Gastroesophageal sphincter (tissue), 4 donors: ENCODE results near the gene EFHD2. TPM values are rescaled to one million over a fixed set of nuclear protein-coding genes. Genes with fewer than 3 reads are reported as not detected.

Experiments
- ATAC-seq: fragments of 150-250 bp; one replicate; pipeline ENCODE4 v1.9.1; 2016; ENCODE audit warnings: mild to moderate bottlenecking, moderate library complexity
- H3K27ac ChIP-seq, 4 donors: fragments of 200-600 bp; sonication (generic) in 3 of 4; 1 replicate in 3 of 4; 2 replicates in 1 of 4; pipeline ENCODE4 v1.5.1; 2016 to 2019
- H3K27me3 ChIP-seq: fragments of 200-600 bp; sonication (generic); one replicate; pipeline ENCODE4 v1.5.1; 2019
- H3K36me3 ChIP-seq, 2 donors: fragments of 200-600 bp; sonication (generic); one replicate each; pipeline ENCODE4 v1.5.1; 2019; ENCODE audit warnings: control low read depth in 1 of 2
- H3K4me1 ChIP-seq, 3 donors: fragments of 200-600 bp; sonication (generic); 1 replicate in 2 of 3; 2 replicates in 1 of 3; pipeline ENCODE4 v1.5.1; 2016 to 2019; ENCODE audit warnings: control low read depth in 2 of 3
- H3K4me3 ChIP-seq, 2 donors: fragments of 200-600 bp; sonication (generic); one replicate each; pipeline ENCODE4 v1.5.1; 2019; ENCODE audit warnings: mild to moderate bottlenecking in 1 of 2, moderate library complexity in 1 of 2
- H3K9me3 ChIP-seq, 3 donors: fragments of 200-600 bp; sonication (generic); one replicate each; pipeline ENCODE4 v1.5.1; 2017 to 2019; ENCODE audit warnings: control low read depth in 2 of 3
- EP300 ChIP-seq: sonication (generic); formaldehyde crosslinking; IDR thresholded peaks from one replicate; pipeline ENCODE4 v1.6.1; 2017; ENCODE audit warnings: antibody characterized with exemption, mild to moderate bottlenecking
- POLR2A ChIP-seq, 2 donors: fragments of 450-650 bp; IDR thresholded peaks; one replicate each; pipeline ENCODE4 v1.6.1; 2017; ENCODE audit warnings: antibody characterized with exemption in 2 of 2, mild to moderate bottlenecking in 2 of 2, moderate library complexity in 1 of 2
- POLR2AphosphoS5 ChIP-seq: sonication (generic); formaldehyde crosslinking; IDR thresholded peaks from one replicate; pipeline ENCODE4 v1.6.1; 2017; ENCODE audit warnings: antibody characterized with exemption
- WGBS, 2 donors: methylation state at CpG; one replicate each; pipeline ENCODE4 v1.1.5; 2018; ENCODE audit warnings: low coverage in 1 of 2; 5-methylcytosine and 5-hydroxymethylcytosine counted together
- total RNA-seq, 4 donors: library from RNA; depleted of rRNA; stranded (reverse); fragments of >200 nt; gene quantifications; one replicate each; pipeline ENCODE4 v1.1.0, GENCODE V29; 2016
- TF ChIP-seq, protein P1 (sequence below), 4 experiments: fragments of 200-600 bp in 2 of 4; fragments of 450-650 bp in 2 of 4; sonication (generic) in 1 of 4; IDR thresholded peaks; one replicate each; pipeline ENCODE4 v1.5.1; 2017 to 2019; ENCODE audit warnings: antibody characterized with exemption in 4 of 4, mild to moderate bottlenecking in 2 of 4, moderate library complexity in 2 of 4

EFHD2 gene
- total RNA-seq, 4 donors from 2014 or later: 26.3 to 60.7 (median 53.7) TPM

DNA sequence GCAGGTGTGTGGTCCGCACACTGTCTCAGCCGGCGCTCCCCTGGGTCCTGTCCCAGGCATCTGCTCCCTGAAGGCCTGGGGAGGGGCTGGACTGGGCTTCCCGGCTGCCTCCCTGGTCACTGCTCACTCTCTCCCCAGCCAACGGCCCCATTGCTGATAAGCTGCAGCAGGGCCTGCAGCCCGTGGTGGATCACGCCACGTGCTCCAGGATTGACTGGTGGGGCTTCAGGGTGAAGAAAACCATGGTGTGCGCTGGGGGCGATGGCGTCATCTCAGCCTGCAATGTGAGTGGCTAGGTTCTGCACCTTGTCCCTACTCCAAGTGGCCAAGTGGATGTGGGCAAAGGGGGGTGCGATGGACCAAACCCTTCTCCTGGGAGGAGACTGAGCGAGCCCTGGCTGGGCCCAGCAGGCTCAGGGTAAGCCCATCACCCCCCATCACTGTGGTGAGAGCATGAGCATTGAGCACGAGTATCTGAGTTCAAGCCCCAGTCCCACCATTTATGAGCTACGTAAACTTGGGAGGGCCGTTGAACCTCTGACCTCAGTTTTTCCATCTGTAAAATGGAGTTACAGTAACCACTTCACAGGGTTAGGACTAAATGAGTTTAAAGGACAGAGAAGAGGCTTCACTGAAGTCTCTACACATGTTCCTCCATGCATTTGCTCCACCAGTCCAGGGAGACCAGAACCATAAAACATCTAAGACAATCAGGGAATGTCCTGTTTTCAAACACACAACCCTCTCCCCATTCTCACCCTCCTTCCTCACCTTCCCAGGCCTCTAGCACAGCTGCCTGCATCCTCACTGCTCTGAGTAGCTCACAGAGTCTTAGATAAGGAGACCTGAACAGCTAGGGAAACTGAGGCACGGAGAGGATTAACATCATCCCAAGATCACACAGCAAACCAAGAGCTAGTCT, 35.0 kb downstream of the EFHD2 start:
- ATAC-seq: no peak
- no peaks in the 10 kb centered on the region for H3K4me1 ChIP-seq

DNA sequence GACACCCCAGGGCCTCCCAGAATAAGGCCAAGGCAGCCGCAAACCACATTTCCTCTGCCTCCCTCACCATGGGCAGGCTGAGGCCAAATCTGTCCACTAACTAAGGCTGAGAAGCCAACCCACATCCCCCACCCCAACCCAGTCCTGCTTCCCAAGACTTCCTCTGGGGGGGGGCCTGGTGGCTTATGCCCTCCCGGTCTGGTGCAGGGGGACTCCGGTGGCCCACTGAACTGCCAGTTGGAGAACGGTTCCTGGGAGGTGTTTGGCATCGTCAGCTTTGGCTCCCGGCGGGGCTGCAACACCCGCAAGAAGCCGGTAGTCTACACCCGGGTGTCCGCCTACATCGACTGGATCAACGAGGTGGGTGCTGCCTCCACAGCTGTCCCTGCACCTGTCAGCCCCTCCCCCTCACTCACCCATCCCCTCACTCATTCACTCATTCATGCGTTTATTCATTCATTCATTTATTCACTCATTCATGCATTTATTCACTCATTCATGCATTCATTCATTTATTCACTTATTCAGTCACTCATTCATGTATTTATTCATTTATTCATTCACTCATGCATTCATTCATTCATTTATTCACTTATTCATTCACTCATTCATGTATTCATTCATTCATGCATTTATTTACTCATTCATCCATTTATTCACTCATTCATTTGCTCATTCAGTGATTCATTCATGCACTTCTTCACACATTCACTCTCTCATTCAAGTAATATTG, 35.9 kb downstream of the EFHD2 start:
- no peak for TF ChIP-seq POLR2A (IDR thresholded peaks at IDR 0.05)
- TF ChIP-seq EP300: no peak
- TF ChIP-seq, protein P1, sequence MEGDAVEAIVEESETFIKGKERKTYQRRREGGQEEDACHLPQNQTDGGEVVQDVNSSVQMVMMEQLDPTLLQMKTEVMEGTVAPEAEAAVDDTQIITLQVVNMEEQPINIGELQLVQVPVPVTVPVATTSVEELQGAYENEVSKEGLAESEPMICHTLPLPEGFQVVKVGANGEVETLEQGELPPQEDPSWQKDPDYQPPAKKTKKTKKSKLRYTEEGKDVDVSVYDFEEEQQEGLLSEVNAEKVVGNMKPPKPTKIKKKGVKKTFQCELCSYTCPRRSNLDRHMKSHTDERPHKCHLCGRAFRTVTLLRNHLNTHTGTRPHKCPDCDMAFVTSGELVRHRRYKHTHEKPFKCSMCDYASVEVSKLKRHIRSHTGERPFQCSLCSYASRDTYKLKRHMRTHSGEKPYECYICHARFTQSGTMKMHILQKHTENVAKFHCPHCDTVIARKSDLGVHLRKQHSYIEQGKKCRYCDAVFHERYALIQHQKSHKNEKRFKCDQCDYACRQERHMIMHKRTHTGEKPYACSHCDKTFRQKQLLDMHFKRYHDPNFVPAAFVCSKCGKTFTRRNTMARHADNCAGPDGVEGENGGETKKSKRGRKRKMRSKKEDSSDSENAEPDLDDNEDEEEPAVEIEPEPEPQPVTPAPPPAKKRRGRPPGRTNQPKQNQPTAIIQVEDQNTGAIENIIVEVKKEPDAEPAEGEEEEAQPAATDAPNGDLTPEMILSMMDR (IDR thresholded peaks at IDR 0.05): no peak
- TF ChIP-seq POLR2AphosphoS5: no peak
- 80 to 91% methylated on average over 8 to 10 of the region's 14 CpGs for WGBS, 2 donors
- no peaks in the 10 kb centered on the region for H3K36me3 ChIP-seq
- no peaks in the 10 kb centered on the region for H3K9me3 ChIP-seq
- H3K4me1 ChIP-seq: no peaks in the 10 kb centered on the region
- H3K4me3 ChIP-seq: no peak overlapping the region
- H3K27me3 ChIP-seq: no peaks in the 10 kb centered on the region
- no peak for ATAC-seq
- H3K27ac ChIP-seq: no peak overlapping the region

More for the DNA sequence above, 35.0 kb downstream of the EFHD2 start:
- Histone ChIP-seq H3K36me3 (no peaks in the 10 kb centered on the region), H3K27ac (no peak overlapping the region), H3K27me3 (no peaks in the 10 kb centered on the region), H3K9me3 (no peaks in the 10 kb centered on the region), H3K4me3 (no peak overlapping the region)
- TF ChIP-seq EP300 (no peak), POLR2AphosphoS5 (no peak), POLR2A (IDR thresholded peaks at IDR 0.05) (no peak)
- TF ChIP-seq, protein P1 (IDR thresholded peaks at IDR 0.05): no peak
- WGBS, 2 donors: 53 to 90% methylated on average over 2 of the region's 17 CpGs

DNA sequence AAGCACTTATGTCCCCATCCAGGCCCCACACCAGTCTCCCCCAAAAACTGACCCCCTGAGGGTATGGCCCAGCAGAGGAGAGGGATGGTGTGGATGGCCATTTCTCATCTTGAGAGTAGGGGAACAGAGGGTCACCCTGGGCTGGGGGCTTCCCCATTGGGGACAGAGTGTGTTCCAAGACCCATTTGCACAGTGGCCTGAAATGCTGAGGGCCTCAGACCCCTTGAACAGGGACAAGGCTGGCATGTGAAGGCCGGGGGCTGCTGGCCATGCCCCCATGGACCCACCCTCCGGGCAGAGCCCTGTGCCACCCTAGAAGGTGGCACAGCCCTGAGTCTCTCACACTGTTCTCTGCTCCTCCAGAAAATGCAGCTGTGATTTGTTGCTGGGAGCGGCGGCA, 36.5 kb downstream of the EFHD2 start:
- H3K4me3 ChIP-seq: no peak overlapping the region
- H3K27me3 ChIP-seq: no peaks in the 10 kb centered on the region
- TF ChIP-seq POLR2A (IDR thresholded peaks at IDR 0.05) (no peak), POLR2AphosphoS5 (no peak), EP300 (no peak)
- TF ChIP-seq, protein P1 (IDR thresholded peaks at IDR 0.05): no peak
- no CpG with 5 or more reads among the region's 4 CpGs for WGBS, 2 donors
- no peak for ATAC-seq
- H3K27ac ChIP-seq: no peak overlapping the region
- H3K36me3 ChIP-seq: no peaks in the 10 kb centered on the region
- no peaks in the 10 kb centered on the region for H3K4me1 ChIP-seq
- no peaks in the 10 kb centered on the region for H3K9me3 ChIP-seq

DNA sequence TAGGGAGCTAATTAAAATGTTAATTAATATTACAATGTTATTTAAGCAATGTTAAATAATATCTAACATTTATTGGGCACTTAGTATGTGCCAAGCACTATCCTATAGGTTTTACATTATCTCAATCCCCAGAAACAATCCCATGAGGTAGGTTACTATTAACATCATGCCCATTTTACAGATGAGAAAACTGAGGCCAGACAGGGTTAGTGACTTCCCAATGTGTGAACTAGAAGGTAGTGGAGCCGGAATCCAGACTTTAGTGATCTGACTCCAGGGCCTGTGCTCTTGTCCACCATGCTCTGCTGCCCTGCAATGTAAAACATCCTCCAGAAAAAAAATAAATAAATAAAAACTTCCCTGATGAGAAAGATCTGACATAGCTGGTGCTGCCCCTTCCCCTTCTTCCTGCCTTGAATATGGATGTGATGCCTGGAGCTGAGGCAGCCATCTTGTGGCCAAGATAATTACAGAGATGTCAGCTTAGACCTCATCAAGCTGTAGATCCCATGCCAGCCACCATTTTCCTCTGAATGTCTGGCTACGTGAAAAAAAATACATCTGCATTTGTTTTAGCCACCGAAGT, 39.3 kb downstream of the EFHD2 start:
- TF ChIP-seq EP300: no peak
- WGBS, 2 donors: 90% methylated on average over 2 of the region's 3 CpGs; no CpG with 5 or more reads in 1 of the 2 donors
- Histone ChIP-seq H3K27me3 (no peaks in the 10 kb centered on the region), H3K4me3 (no peak overlapping the region), H3K27ac (no peak overlapping the region), H3K4me1 (peaks cover 0 to 4% (median 0%) of the 10 kb centered on the region in 3 donors), H3K9me3 (no peaks in the 10 kb centered on the region), H3K36me3 (no peaks in the 10 kb centered on the region)
- ATAC-seq: no peak

DNA sequence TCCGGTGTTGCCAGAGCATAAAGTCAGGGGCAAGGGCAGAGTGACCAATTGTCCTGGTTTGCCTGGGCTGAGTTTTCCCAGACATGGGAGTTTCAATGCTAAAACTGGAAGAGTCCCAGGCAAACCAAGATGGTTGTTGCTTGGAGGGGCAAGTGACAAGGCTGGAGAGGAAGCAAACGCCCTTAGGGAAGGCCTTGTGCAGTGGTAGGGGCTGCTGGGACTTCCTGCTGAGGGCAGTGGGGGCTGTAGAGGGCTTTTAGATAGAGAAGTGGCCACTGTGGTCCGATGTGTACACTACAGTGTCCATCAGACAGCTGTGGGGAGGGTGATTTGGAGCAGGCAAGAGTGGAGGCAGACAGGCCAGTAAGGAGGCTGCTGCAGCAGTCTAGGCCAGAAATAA, 39.9 kb downstream of the EFHD2 start:
- Histone ChIP-seq H3K9me3 (no peaks in the 10 kb centered on the region), H3K36me3 (no peaks in the 10 kb centered on the region), H3K4me1 (peaks cover 0 to 8% (median 0%) of the 10 kb centered on the region in 3 donors), H3K27ac (no peak overlapping the region), H3K27me3 (no peaks in the 10 kb centered on the region), H3K4me3 (no peak overlapping the region)
- TF ChIP-seq POLR2AphosphoS5 (no peak), EP300 (no peak), POLR2A (IDR thresholded peaks at IDR 0.05) (no peak)
- TF ChIP-seq, protein P1 (IDR thresholded peaks at IDR 0.05): no peak
- 68 to 70% methylated on average over 3 of the region's 3 CpGs for WGBS, 2 donors
- no peak for ATAC-seq
